ENCODE results near the gene RPS6KA2. TPM values are rescaled to one million over a fixed set of nuclear protein-coding genes. Genes with fewer than 3 reads are reported as not detected.

The RPS6KA2 gene
- total and polyA plus RNA-seq, 2 donors (not counting 3 experiments of a cell fraction or from before 2014, with no cell fraction given), result 54.5 to 75.8 TPM

DNA sequence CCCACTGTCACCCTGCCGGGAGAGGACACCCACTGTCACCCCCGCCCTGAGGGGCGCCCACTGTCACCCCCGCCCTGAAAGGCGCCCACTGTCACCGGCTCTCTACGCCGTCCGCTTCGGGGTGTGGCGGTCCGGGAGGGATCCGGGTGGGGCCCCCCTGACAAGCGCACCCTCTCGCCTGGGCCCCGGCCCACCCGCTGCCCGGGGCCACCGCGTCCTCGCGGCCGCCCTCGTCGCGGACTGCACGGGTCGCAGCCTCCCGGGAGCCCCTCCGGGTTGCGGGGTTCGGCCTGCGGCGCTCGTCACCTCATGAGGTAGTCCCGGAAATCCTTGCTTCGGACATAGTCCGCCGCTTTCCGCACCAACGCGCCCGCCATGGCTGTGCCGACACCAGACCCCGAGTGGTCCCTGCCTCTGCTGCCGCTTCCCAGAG, 244.5 kb downstream of the RPS6KA2 start:
- dilution Hi-C loops (cut with MboI; ENCODE audit: extremely low pct_ligation_motif_present, low sequenced_read_pairs) (no loop called here), intact Hi-C loops (cut with micrococcal nuclease) (no loop called here)
- Histone ChIP-seq H3K9ac (replicated peaks; ENCODE audit: extremely low read depth, insufficient read depth, low read length) (peak overlapping the region; percentile 59), H3K9me1 (replicated peaks; ENCODE audit: control insufficient read depth, extremely low read depth, insufficient read depth, low read length) (no peaks in the 10 kb centered on the region), H3K4me3 (replicated peaks in 1 of 3; ENCODE audit: insufficient read depth in 1 of 3, low read depth in 1 of 3, low read length in 3 of 3) (peak overlapping the region; percentile 45 to 92 (median 82)), H3K4me2 (ENCODE audit: insufficient read depth, low read length) (peak overlapping the region; percentile 55), H3K4me1 (ENCODE audit: control insufficient read depth, extremely low read depth, insufficient read depth, low read length) (peaks cover 4% of the 10 kb centered on the region), H3K79me2 (ENCODE audit: control insufficient read depth, insufficient read depth, low read length) (no peaks in the 10 kb centered on the region), H2AFZ (ENCODE audit: low read depth, low read length) (peak overlapping the region; percentile 96), H3K27ac (ENCODE audit: insufficient read depth, low read depth, low read length) (peak overlapping the region; percentile 22), H3K9me3 (replicated peaks; ENCODE audit: control insufficient read depth, insufficient read depth, low read length) (no peaks in the 10 kb centered on the region), H3K36me3 (ENCODE audit: control insufficient read depth in 2 of 2, extremely low read depth in 1 of 2, insufficient read depth in 2 of 2, low read length in 2 of 2) (no peaks in the 10 kb centered on the region), H4K20me1 (replicated peaks; ENCODE audit: control insufficient read depth, extremely low read depth, insufficient read depth, low read length) (no peaks in the 10 kb centered on the region), H3K27me3 (ENCODE audit: control insufficient read depth in 2 of 2, insufficient read depth in 2 of 2, low read length in 2 of 2) (no peaks in the 10 kb centered on the region)
- TF ChIP-seq, protein P1, sequence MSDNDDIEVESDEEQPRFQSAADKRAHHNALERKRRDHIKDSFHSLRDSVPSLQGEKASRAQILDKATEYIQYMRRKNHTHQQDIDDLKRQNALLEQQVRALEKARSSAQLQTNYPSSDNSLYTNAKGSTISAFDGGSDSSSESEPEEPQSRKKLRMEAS (IDR thresholded peaks at IDR 0.05; ENCODE audit: insufficient read depth, insufficient read length), result no peak
- no peak for TF ChIP-seq EZH2 (IDR thresholded peaks at IDR 0.05; ENCODE audit: borderline replicate concordance, low read depth, low read length, severe bottlenecking)
- peak; percentile 30 for TF ChIP-seq POLR2A (IDR thresholded peaks at IDR 0.05; ENCODE audit: low read depth, low read length)
- ChIA-PET CTCF (interaction anchor here (1.8 kb wide), 1 partner anchor 106 kb away, joined by 13 read pairs; no protein-coding TSS in a partner anchor), POLR2A (no interaction called here)
- FAIRE-seq, result no peak
- no TSS peak for BruUV-seq (replicated peaks)
- no peak for DNase-seq (ENCODE audit: low read depth, low spot score)

- H3K4me1 ChIP-seq (ENCODE audit: control insufficient read depth, extremely low read depth, insufficient read depth, low read length), result peaks cover 4% of the 10 kb centered on the region
- TF ChIP-seq, protein P2, sequence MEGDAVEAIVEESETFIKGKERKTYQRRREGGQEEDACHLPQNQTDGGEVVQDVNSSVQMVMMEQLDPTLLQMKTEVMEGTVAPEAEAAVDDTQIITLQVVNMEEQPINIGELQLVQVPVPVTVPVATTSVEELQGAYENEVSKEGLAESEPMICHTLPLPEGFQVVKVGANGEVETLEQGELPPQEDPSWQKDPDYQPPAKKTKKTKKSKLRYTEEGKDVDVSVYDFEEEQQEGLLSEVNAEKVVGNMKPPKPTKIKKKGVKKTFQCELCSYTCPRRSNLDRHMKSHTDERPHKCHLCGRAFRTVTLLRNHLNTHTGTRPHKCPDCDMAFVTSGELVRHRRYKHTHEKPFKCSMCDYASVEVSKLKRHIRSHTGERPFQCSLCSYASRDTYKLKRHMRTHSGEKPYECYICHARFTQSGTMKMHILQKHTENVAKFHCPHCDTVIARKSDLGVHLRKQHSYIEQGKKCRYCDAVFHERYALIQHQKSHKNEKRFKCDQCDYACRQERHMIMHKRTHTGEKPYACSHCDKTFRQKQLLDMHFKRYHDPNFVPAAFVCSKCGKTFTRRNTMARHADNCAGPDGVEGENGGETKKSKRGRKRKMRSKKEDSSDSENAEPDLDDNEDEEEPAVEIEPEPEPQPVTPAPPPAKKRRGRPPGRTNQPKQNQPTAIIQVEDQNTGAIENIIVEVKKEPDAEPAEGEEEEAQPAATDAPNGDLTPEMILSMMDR (IDR thresholded peaks at IDR 0.05; ENCODE audit: extremely low read depth in 1 of 2, insufficient read depth in 1 of 2, low read depth in 1 of 2, low read length in 2 of 2), result peak; percentile 69 to 78
- no peak for TF ChIP-seq FOS (IDR thresholded peaks at IDR 0.05; ENCODE audit: borderline replicate concordance, insufficient read depth, low read length)
- ChIA-PET POLR2A (no interaction called here), CTCF (interaction anchor here (0.6 to 3.3 kb wide), 20 partner anchors 11 to 106 kb away, joined by 3 to 25 read pairs (median 4); partner anchors contain the start of gene SFT2D1)
- peak overlapping the region; percentile 55 for H3K4me2 ChIP-seq (ENCODE audit: insufficient read depth, low read length)
- intact Hi-C loops (cut with micrococcal nuclease) (no loop called here), dilution Hi-C loops (cut with MboI; ENCODE audit: extremely low pct_ligation_motif_present, low sequenced_read_pairs) (no loop called here)
- FAIRE-seq (peak; percentile 26), DNase-seq (ENCODE audit: low read depth, low spot score) (peak; percentile 31)
- no peaks in the 10 kb centered on the region for H3K36me3 ChIP-seq (ENCODE audit: control insufficient read depth in 2 of 2, extremely low read depth in 1 of 2, insufficient read depth in 2 of 2, low read length in 2 of 2)
- no peaks in the 10 kb centered on the region for H3K27me3 ChIP-seq (ENCODE audit: control insufficient read depth in 2 of 2, insufficient read depth in 2 of 2, low read length in 2 of 2)
- H3K27ac ChIP-seq (ENCODE audit: insufficient read depth, low read depth, low read length), result peak overlapping the region; percentile 22
- no peaks in the 10 kb centered on the region for H3K9me3 ChIP-seq (replicated peaks; ENCODE audit: control insufficient read depth, insufficient read depth, low read length)
- peak overlapping the region; percentile 59 for H3K9ac ChIP-seq (replicated peaks; ENCODE audit: extremely low read depth, insufficient read depth, low read length)
- H3K4me3 ChIP-seq (replicated peaks in 1 of 3; ENCODE audit: insufficient read depth in 1 of 3, low read depth in 1 of 3, low read length in 3 of 3), result peak overlapping the region; percentile 45 to 92 (median 82)
- BruUV-seq (replicated peaks), result no TSS peak
- peak overlapping the region; percentile 96 for H2AFZ ChIP-seq (ENCODE audit: low read depth, low read length)
- no peaks in the 10 kb centered on the region for H3K9me1 ChIP-seq (replicated peaks; ENCODE audit: control insufficient read depth, extremely low read depth, insufficient read depth, low read length)
- H3K79me2 ChIP-seq (ENCODE audit: control insufficient read depth, insufficient read depth, low read length), result no peaks in the 10 kb centered on the region
- no peaks in the 10 kb centered on the region for H4K20me1 ChIP-seq (replicated peaks; ENCODE audit: control insufficient read depth, extremely low read depth, insufficient read depth, low read length)
Observed at GRCh38 chr6:166381733-166382499, 245.1 kb downstream of the RPS6KA2 start.

All from endothelial cell of umbilical vein (primary cell).